IPS DF 6.9 (cell line): ENCODE results near the gene RGS17.
A peak's percentile ranks its signal among the peaks of the same experiment; 100 is the strongest.

ENCODE experiments used
- DNase-seq: peaks from one replicate; pipeline ENCODE4 v3.0.0-alpha.2; 2013; ENCODE audit warnings: low read depth, low spot score
- H3K27ac ChIP-seq: one replicate; pipeline ENCODE4 v1.5.1; 2013; ENCODE audit warnings: low read length, control low read depth
- H3K27me3 ChIP-seq: 2 replicates; pipeline ENCODE4 v1.6.1; 2013; ENCODE audit warnings: mild to moderate bottlenecking, low read length; ENCODE audit not compliant: control insufficient read depth, insufficient read depth
- H3K36me3 ChIP-seq: 2 replicates; pipeline ENCODE4 v1.6.1; 2013; ENCODE audit warnings: low read length; ENCODE audit not compliant: control insufficient read depth, insufficient read depth
- H3K4me1 ChIP-seq: 2 replicates; pipeline ENCODE4 v1.6.1; 2013; ENCODE audit warnings: low read length; ENCODE audit not compliant: control insufficient read depth, insufficient read depth
- H3K4me3 ChIP-seq: 2 replicates; pipeline ENCODE4 v1.5.1; 2013; ENCODE audit warnings: mild to moderate bottlenecking, low read length
- H3K9me3 ChIP-seq: 2 replicates; pipeline ENCODE4 v1.6.1; 2013; ENCODE audit warnings: low read length, inconsistent platforms; ENCODE audit not compliant: control insufficient read depth, insufficient read depth
- WGBS: extraction: QIAGEN DNeasy Blood & Tissue Kit; methylation state at CpG from one replicate; pipeline ENCODE4 v1.1.7; 2013; ENCODE audit warnings: mixed read lengths, missing lambda C conversion rate; ENCODE audit not compliant: insufficient read length, insufficient coverage; 5-methylcytosine and 5-hydroxymethylcytosine counted together

The RGS17 gene, protein sequence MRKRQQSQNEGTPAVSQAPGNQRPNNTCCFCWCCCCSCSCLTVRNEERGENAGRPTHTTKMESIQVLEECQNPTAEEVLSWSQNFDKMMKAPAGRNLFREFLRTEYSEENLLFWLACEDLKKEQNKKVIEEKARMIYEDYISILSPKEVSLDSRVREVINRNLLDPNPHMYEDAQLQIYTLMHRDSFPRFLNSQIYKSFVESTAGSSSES

DNA sequence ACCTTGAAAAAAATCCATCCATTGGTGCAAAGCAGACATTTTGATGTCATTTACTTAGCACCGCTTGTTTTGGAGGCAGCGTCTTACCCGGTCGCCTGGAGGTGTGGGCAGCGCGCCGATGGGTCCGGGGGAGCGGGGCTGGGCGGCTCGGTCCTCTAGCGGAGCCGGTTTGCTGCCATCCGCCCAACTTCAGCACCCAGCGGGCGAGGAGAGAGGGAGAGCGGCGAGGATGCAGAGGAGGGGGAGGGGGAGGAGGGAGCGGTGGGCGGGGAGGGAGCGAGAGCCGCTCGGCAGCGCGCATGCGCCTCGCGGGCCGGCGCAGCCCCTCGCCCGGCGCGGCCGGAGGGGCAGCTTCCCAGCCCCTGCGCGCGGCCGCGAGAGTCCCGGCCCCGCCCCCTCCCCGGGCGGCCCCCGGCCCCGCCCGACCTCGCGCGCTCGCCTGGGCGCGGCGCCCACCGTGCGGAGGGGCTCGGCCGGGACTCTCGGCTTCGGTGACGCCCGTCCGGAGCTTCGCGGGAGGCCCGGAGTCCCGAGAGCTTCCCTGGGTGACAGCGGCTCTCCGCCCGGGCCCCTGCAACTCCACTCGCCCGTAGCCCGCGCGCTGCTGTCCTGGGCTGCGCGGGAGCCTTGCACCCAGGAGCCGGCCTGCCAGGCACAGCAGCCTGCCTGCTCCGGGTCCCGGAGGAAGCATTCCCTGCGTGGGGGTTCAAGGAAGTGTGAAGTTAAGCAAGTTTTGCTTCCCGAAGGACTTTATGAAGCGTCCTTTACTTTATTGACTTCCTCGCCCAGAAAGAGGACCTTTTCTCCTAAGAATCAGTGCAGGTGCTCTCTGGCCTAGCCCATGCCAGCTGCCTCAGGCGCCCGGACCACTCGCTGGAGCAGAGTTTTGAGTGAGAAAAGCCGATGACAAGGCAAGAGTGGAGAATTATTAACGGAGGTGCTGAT is at the start of gene RGS17:
RGS17 (minus strand) TSS at position 246 of the 945 bp plus-strand sequence. CDS start 87,264 bp downstream, outside the sequence.
- H3K4me1 ChIP-seq, result peaks cover 1% of the 10 kb centered on the region; the same call in 1 of the 2 replicates
- no peak within 1 kb of the TSS for H3K27ac ChIP-seq
- peaks cover 3% of the 10 kb centered on the region; the same call in 1 of the 2 replicates for H3K27me3 ChIP-seq
- H3K4me3 ChIP-seq, result peak within 1 kb of the TSS; percentile 87; the same call in 1 of the 2 replicates
- H3K9me3 ChIP-seq, result no peaks in the 10 kb centered on the region
- DNase-seq, result no peak
- WGBS, result no CpG with 5 or more reads among the region's 89 CpGs
- no peaks in the 10 kb centered on the region for H3K36me3 ChIP-seq

DNA sequence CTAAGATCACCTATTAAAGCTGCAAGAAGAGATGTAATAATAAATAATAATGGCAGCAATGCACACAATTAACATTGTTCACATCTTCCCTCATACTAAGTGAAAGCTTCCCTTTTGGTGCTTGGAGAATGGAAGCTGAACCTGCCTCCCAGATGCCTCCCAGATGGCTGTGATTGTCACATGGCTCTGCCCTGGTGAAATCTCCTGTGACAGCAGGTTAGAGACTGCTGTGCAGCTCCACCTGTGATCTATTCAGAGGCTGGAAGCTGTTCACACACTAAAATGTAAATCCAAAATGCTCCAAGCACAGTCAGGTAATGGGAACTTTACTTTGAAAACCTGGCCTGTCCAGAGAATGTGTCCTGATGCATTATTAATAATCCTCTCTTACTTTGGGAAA is 41.7 kb upstream of the RGS17 start:
- Histone ChIP-seq H3K4me3 (no peak overlapping the region), H3K27ac (no peak overlapping the region), H3K9me3 (no peaks in the 10 kb centered on the region; the same call in 1 of the 2 replicates), H3K4me1 (no peaks in the 10 kb centered on the region), H3K36me3 (no peaks in the 10 kb centered on the region), H3K27me3 (no peaks in the 10 kb centered on the region)
- DNase-seq, result no peak

GRCh38 chr6:153170511-153170910 is 39.4 kb upstream of the RGS17 start:
- Histone ChIP-seq H3K36me3 (no peaks in the 10 kb centered on the region), H3K27me3 (no peaks in the 10 kb centered on the region), H3K27ac (no peak overlapping the region), H3K4me1 (no peaks in the 10 kb centered on the region), H3K4me3 (no peak overlapping the region), H3K9me3 (no peaks in the 10 kb centered on the region)
- DNase-seq, result no peak
- no CpG with 5 or more reads among the region's 3 CpGs for WGBS

GRCh38 chr6:153167907-153168306 is 36.8 kb upstream of the RGS17 start:
- WGBS, result no CpG with 5 or more reads among the region's 1 CpG
- no peak overlapping the region for H3K4me3 ChIP-seq
- no peak overlapping the region for H3K27ac ChIP-seq

GRCh38 chr6:153167061-153167891 is 36.2 kb upstream of the RGS17 start:
- H3K9me3 ChIP-seq, result no peaks in the 10 kb centered on the region
- H3K4me3 ChIP-seq, result no peak overlapping the region
- no peaks in the 10 kb centered on the region for H3K36me3 ChIP-seq
- WGBS, result no CpG with 5 or more reads among the region's 9 CpGs
- no peaks in the 10 kb centered on the region for H3K4me1 ChIP-seq
- H3K27me3 ChIP-seq, result no peaks in the 10 kb centered on the region
- no peak overlapping the region for H3K27ac ChIP-seq
- no peak for DNase-seq

More at GRCh38 chr6:153167907-153168306, 36.8 kb upstream of the RGS17 start:
- DNase-seq, result no peak
- no peaks in the 10 kb centered on the region for H3K9me3 ChIP-seq
- no peaks in the 10 kb centered on the region for H3K36me3 ChIP-seq
- no peaks in the 10 kb centered on the region for H3K27me3 ChIP-seq
- no peaks in the 10 kb centered on the region for H3K4me1 ChIP-seq

DNA sequence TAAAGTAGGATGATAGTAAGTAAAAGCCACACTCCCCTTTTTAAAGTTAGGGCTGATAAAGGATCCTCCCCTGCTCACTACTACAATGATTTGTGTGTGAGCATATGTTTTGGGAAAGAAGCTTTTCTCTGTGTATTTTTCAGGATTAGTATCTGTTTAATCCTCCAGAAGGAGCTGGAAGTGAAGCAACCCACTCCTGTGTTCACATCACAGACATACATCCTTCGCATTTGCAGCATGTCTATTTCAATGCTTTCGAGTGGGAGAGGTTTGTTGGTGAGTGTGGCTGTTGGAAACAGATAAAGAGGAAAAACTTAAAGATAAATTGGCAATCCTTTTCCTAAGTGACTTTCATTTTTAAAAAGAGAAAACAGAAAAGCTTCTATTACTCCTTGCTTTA is 31.6 kb upstream of the RGS17 start:
- Histone ChIP-seq H3K36me3 (no peaks in the 10 kb centered on the region), H3K27me3 (no peaks in the 10 kb centered on the region), H3K4me3 (no peak overlapping the region), H3K4me1 (no peaks in the 10 kb centered on the region), H3K9me3 (no peaks in the 10 kb centered on the region), H3K27ac (no peak overlapping the region)
- no peak for DNase-seq
- no CpG with 5 or more reads among the region's 2 CpGs for WGBS

- no peaks in the 10 kb centered on the region for H3K27me3 ChIP-seq
- no CpG with 5 or more reads among the region's 4 CpGs for WGBS
- no peaks in the 10 kb centered on the region for H3K4me1 ChIP-seq
- no peak overlapping the region for H3K4me3 ChIP-seq
- H3K9me3 ChIP-seq, result no peaks in the 10 kb centered on the region
- DNase-seq, result no peak
- H3K36me3 ChIP-seq, result no peaks in the 10 kb centered on the region
- no peak overlapping the region for H3K27ac ChIP-seq
These were observed 31.1 kb upstream of the RGS17 start for GRCh38 chr6:153162172-153162571.

GRCh38 chr6:153160221-153160620 is 29.1 kb upstream of the RGS17 start:
- no peaks in the 10 kb centered on the region for H3K36me3 ChIP-seq
- no peaks in the 10 kb centered on the region for H3K4me1 ChIP-seq

GRCh38 chr6:153150752-153151440 is 19.8 kb upstream of the RGS17 start:
- no peaks in the 10 kb centered on the region for H3K4me1 ChIP-seq
- no peak overlapping the region for H3K4me3 ChIP-seq
- WGBS, result no CpG with 5 or more reads among the region's 21 CpGs
- H3K9me3 ChIP-seq, result no peaks in the 10 kb centered on the region
- H3K36me3 ChIP-seq, result no peaks in the 10 kb centered on the region
- no peak overlapping the region for H3K27ac ChIP-seq
- no peak for DNase-seq
- H3K27me3 ChIP-seq, result no peaks in the 10 kb centered on the region

More at GRCh38 chr6:153160221-153160620, 29.1 kb upstream of the RGS17 start:
- no peak overlapping the region for H3K4me3 ChIP-seq
- H3K27me3 ChIP-seq, result no peaks in the 10 kb centered on the region
- WGBS, result no CpG with 5 or more reads among the region's 2 CpGs
- H3K27ac ChIP-seq, result no peak overlapping the region
- H3K9me3 ChIP-seq, result no peaks in the 10 kb centered on the region
- no peak for DNase-seq

- no peaks in the 10 kb centered on the region for H3K4me1 ChIP-seq
- H3K27ac ChIP-seq, result no peak overlapping the region
- H3K27me3 ChIP-seq, result no peaks in the 10 kb centered on the region
- H3K9me3 ChIP-seq, result no peaks in the 10 kb centered on the region
- no peak for DNase-seq
- no CpG with 5 or more reads among the region's 11 CpGs for WGBS
- no peaks in the 10 kb centered on the region for H3K36me3 ChIP-seq
- H3K4me3 ChIP-seq, result no peak overlapping the region
These were observed 19.3 kb upstream of the RGS17 start for GRCh38 chr6:153150371-153150751.
